A549 (cell line): Measurements from ENCODE around the gene CLHC1. TPM values are rescaled to one million over a fixed set of nuclear protein-coding genes. Genes with fewer than 3 reads are reported as not detected.
A peak's percentile ranks its signal among the peaks of the same experiment; 100 is the strongest.

Experiments used
- ATAC-seq, 2 experiments: fragments of 200-7000 bp in 1 of 2; fragments of >200 bp in 1 of 2; cut with Nextera tagmentation in 1 of 2; cut with Tn5 transposase in 1 of 2; 3 replicates each; pipeline versions ENCODE4 v1.8.0 to v1.9.1; 2018 to 2020; ENCODE audit warnings: mild to moderate bottlenecking in 1 of 2, moderate library complexity in 1 of 2
- CTCF ChIA-PET: fragments of 300-600 bp; sonication (Branson Sonifier 250); formaldehyde crosslinking; extraction: SDS; loops from one replicate; lab custom pipeline; 2021; ENCODE audit warnings: antibody characterized with exemption, inconsistent platforms; lab: Yijun Ruan, JAX
- POLR2A ChIA-PET: fragments of 350-600 bp; formaldehyde crosslinking; extraction: SDS; loops from one replicate; lab custom pipeline; 2021; ENCODE audit warnings: antibody characterized with exemption, inconsistent platforms; lab: Yijun Ruan, JAX
- DNase-seq, 2 experiments: peaks; one replicate each; pipeline versions ENCODE4 v3.0.0 to v3.0.0-alpha.2; 2011 to 2016; ENCODE audit warnings: low read depth in 1 of 2, low spot score in 1 of 2
- FAIRE-seq: peaks from 2 replicates; lab custom pipeline; 2011; peaks lifted over from hg19 to GRCh38; lab: Jason Lieb, UNC
- H3K27ac ChIP-seq, 2 experiments: fragments of >200 bp; sonication (Bioruptor Twin); formaldehyde crosslinking; 3 replicates each; pipeline ENCODE4 v1.5.1; 2016 to 2017
- H3K4me1 ChIP-seq: fragments of >200 bp; sonication (Bioruptor Twin); formaldehyde crosslinking; 3 replicates; pipeline ENCODE4 v1.6.1; 2016
- H3K4me2 ChIP-seq: fragments of >200 bp; sonication (Bioruptor Twin); formaldehyde crosslinking; 3 replicates; pipeline ENCODE4 v1.6.1; 2016
- H3K4me3 ChIP-seq: fragments of >200 bp; sonication (Bioruptor Twin); formaldehyde crosslinking; 3 replicates; pipeline ENCODE4 v1.5.1; 2016
- H3K9me3 ChIP-seq: fragments of >200 bp; sonication (Bioruptor Twin); formaldehyde crosslinking; 3 replicates; pipeline ENCODE4 v1.6.1; 2016
- ATOH8 ChIP-seq: fragments of 250-450 bp; sonication (Bioruptor Pico); IDR thresholded peaks from 2 replicates; pipeline ENCODE4 v1.5.0; 2020; ENCODE audit warnings: low read depth, mild to moderate bottlenecking, moderate library complexity
- CBX8 ChIP-seq: fragments of 200-600 bp; sonication (generic); IDR thresholded peaks from 2 replicates; pipeline ENCODE4 v1.6.1; 2016
- CEBPB ChIP-seq, 2 experiments: fragments of >200 bp in 1 of 2; sonication (Bioruptor Twin) in 1 of 2; formaldehyde crosslinking in 1 of 2; IDR thresholded peaks; 2 replicates each; pipeline ENCODE4 v1.6.1; 2012 to 2016
- CTCF ChIP-seq: fragments of >200 bp; sonication (Bioruptor Twin); formaldehyde crosslinking; IDR thresholded peaks from 3 replicates; pipeline ENCODE4 v1.5.1; 2016
- EHMT2 ChIP-seq: fragments of 200-600 bp; sonication (generic); IDR thresholded peaks from 2 replicates; pipeline ENCODE4 v1.6.1; 2016; ENCODE audit warnings: antibody characterized with exemption, low read depth, mild to moderate bottlenecking, moderate library complexity
- HES2 ChIP-seq: fragments of >200 bp; sonication (Bioruptor Twin); formaldehyde crosslinking; IDR thresholded peaks from 2 replicates; pipeline ENCODE4 v1.6.1; 2016
- HEYL ChIP-seq: fragments of 250-450 bp; sonication (Bioruptor Pico); IDR thresholded peaks from 2 replicates; pipeline ENCODE4 v1.8.0; 2021; ENCODE audit warnings: mild to moderate bottlenecking, moderate library complexity
- HOXB13 ChIP-seq: fragments of 250-450 bp; sonication (Bioruptor Pico); IDR thresholded peaks from 2 replicates; pipeline ENCODE4 v1.5.0; 2020; ENCODE audit warnings: low read depth, mild to moderate bottlenecking, moderate library complexity
- KDM1A ChIP-seq: fragments of 200-600 bp; sonication (generic); IDR thresholded peaks from 2 replicates; pipeline ENCODE4 v1.6.1; 2016; ENCODE audit warnings: low read depth, mild to moderate bottlenecking
- MYC ChIP-seq: IDR thresholded peaks from 2 replicates; pipeline ENCODE4 v1.6.1; 2012; ENCODE audit warnings: mild to moderate bottlenecking, inconsistent platforms, low read length, improper control_type of control experiment, borderline replicate concordance
- NPAS2 ChIP-seq: fragments of 250-450 bp; sonication (Bioruptor Pico); IDR thresholded peaks from 2 replicates; pipeline ENCODE4 v1.8.0; 2022; ENCODE audit warnings: mild to moderate bottlenecking, moderate library complexity, borderline replicate concordance
- PHF8 ChIP-seq: fragments of 200-600 bp; sonication (generic); IDR thresholded peaks from 2 replicates; pipeline ENCODE4 v1.6.1; 2016; ENCODE audit warnings: low read depth, mild to moderate bottlenecking, antibody characterized with exemption, moderate library complexity, borderline replicate concordance
- POLR2AphosphoS2 ChIP-seq: conservative IDR thresholded peaks from 2 replicates; pipeline ENCODE4 v1.6.1; 2012; ENCODE audit warnings: low read length, improper control_type of control experiment, inconsistent platforms
- RAD21 ChIP-seq, 2 experiments: fragments of >200 bp in 1 of 2; sonication (Bioruptor Twin) in 1 of 2; formaldehyde crosslinking in 1 of 2; IDR thresholded peaks in 1 of 2; conservative IDR thresholded peaks in 1 of 2; 2 replicates in 1 of 2; 3 replicates in 1 of 2; pipeline ENCODE4 v1.6.1; 2012 to 2018; ENCODE audit warnings: inconsistent platforms in 1 of 2
- REST ChIP-seq: fragments of 200-600 bp; sonication (generic); IDR thresholded peaks from 2 replicates; pipeline ENCODE4 v1.6.1; 2016; ENCODE audit warnings: antibody characterized with exemption, mild to moderate bottlenecking, moderate library complexity
- SMC3 ChIP-seq: fragments of >200 bp; sonication (Bioruptor Twin); formaldehyde crosslinking; IDR thresholded peaks from 3 replicates; pipeline ENCODE4 v1.6.1; 2018; ENCODE audit warnings: inconsistent platforms
- SREBF2 ChIP-seq: fragments of 450-650 bp; IDR thresholded peaks from 2 replicates; pipeline ENCODE4 v1.6.1; 2014; ENCODE audit warnings: mild to moderate bottlenecking, moderate library complexity
- TP53 ChIP-seq: fragments of 250-450 bp; sonication (Bioruptor Pico); IDR thresholded peaks from 2 replicates; pipeline ENCODE4 v1.5.0; 2021; ENCODE audit warnings: mild to moderate bottlenecking, moderate library complexity
- USF2 ChIP-seq: fragments of 450-650 bp; IDR thresholded peaks from 2 replicates; pipeline ENCODE4 v1.6.1; 2014; ENCODE audit warnings: antibody characterized with exemption
- ZFP36 ChIP-seq: fragments of 450-650 bp; IDR thresholded peaks from 2 replicates; pipeline ENCODE4 v1.6.1; 2014; ENCODE audit warnings: borderline replicate concordance; ENCODE audit not compliant: partially characterized antibody
- WGBS: methylation state at CpG from one replicate; pipeline ENCODE4 v1.1.6; 2017; ENCODE audit errors: missing lambda C conversion rate; 5-methylcytosine and 5-hydroxymethylcytosine counted together
- polyA plus RNA-seq, 4 experiments: library from polyadenylated mRNA; depleted of rRNA in 3 of 4; stranded (reverse); fragments of >200 nt; fragmentation: RNase III in 1 of 4; extraction: RNeasy Plus Mini Kit Qiagen cat#74134 plus additional on column Dnase treatment in 1 of 4; gene quantifications; 2 replicates in 3 of 4; 3 replicates in 1 of 4; pipeline ENCODE4 v1.2.3, GENCODE V29; 2011 to 2017

Gene CLHC1
- polyA plus RNA-seq, 2 of the 4 experiments (the other 2 are of a cell fraction) = 3.2 to 8.5 TPM

- no peak for ATAC-seq
- Histone ChIP-seq H3K27ac (no peak overlapping the region), H3K4me1 (no peaks in the 10 kb centered on the region), H3K4me2 (no peak overlapping the region), H3K4me3 (no peak overlapping the region), H3K9me3 (no peaks in the 10 kb centered on the region)
- CTCF ChIA-PET = interaction anchor here (0.6 kb wide), 1 partner anchor 117 kb away, joined by 3 read pairs; no protein-coding TSS in a partner anchor
- TF ChIP-seq KDM1A (no peak), SREBF2 (no peak)
- POLR2A ChIA-PET = no interaction called here
- no peak for FAIRE-seq
- no peak for DNase-seq
- 94% methylated on average over 5 of the region's 5 CpGs for WGBS
These were observed 14.9 kb upstream of the CLHC1 start for GRCh38 chr2:55247025-55247424.

- CTCF ChIA-PET = interaction anchor here (0.8 to 2.3 kb wide), 2 partner anchors 14 to 186 kb away, joined by 3 to 8 read pairs; no protein-coding TSS in a partner anchor
- H3K9me3 ChIP-seq = no peaks in the 10 kb centered on the region
- no peak overlapping the region for H3K27ac ChIP-seq
- H3K4me1 ChIP-seq = no peaks in the 10 kb centered on the region
- no peak for TF ChIP-seq USF2
- no peak for TF ChIP-seq TP53 (CRISPR knock-in tag)
- no peak for TF ChIP-seq PHF8
- no peak for TF ChIP-seq NPAS2
- TF ChIP-seq CTCF = no peak
- TF ChIP-seq HOXB13 (CRISPR knock-in tag) = no peak
- no peak for TF ChIP-seq CBX8
- no peak for TF ChIP-seq KDM1A
- no peak for TF ChIP-seq CEBPB (IDR thresholded peaks at IDR 0.05)
- TF ChIP-seq ATOH8 (CRISPR knock-in tag) = no peak
- no peak for TF ChIP-seq REST
- TF ChIP-seq SMC3 = no peak
- no peak for TF ChIP-seq EHMT2
- TF ChIP-seq POLR2AphosphoS2 = no peak
- H3K4me2 ChIP-seq = no peak overlapping the region
- ATAC-seq (no peak), FAIRE-seq (no peak), DNase-seq (no peak)
- H3K4me3 ChIP-seq = no peak overlapping the region
- POLR2A ChIA-PET = no interaction called here
- 84% methylated on average over 5 of the region's 5 CpGs for WGBS
These were observed 13.3 kb upstream of the CLHC1 start for GRCh38 chr2:55245411-55245810.

- ATAC-seq = no peak
- DNase-seq = no peak
- Histone ChIP-seq H3K27ac (no peak overlapping the region), H3K4me2 (no peak overlapping the region), H3K4me3 (no peak overlapping the region), H3K4me1 (no peaks in the 10 kb centered on the region), H3K9me3 (no peaks in the 10 kb centered on the region)
- ChIA-PET CTCF (no interaction called here), POLR2A (no interaction called here)
- 45% methylated on average over 1 of the region's 1 CpG for WGBS
- peak; percentile 67 for FAIRE-seq
- no peak for TF ChIP-seq ATOH8 (CRISPR knock-in tag)
- TF ChIP-seq HES2 = no peak
- no peak for TF ChIP-seq HEYL (CRISPR knock-in tag)
- no peak for TF ChIP-seq POLR2AphosphoS2
- TF ChIP-seq SMC3 = no peak
- TF ChIP-seq RAD21 (conservative IDR thresholded peaks at IDR 0.05 in 1 of 2, IDR thresholded peaks at IDR 0.05 in 1 of 2) = no peak
- TF ChIP-seq SREBF2 = no peak
- no peak for TF ChIP-seq MYC
- TF ChIP-seq ZFP36 = no peak
These were observed 10.5 kb upstream of the CLHC1 start for GRCh38 chr2:55242617-55243016.
